HFFc6 (cell line): ENCODE measurements around the gene NDUFB10. TPM values are rescaled to one million over a fixed set of nuclear protein-coding genes. Genes with fewer than 3 reads are reported as not detected.
A peak's percentile ranks its signal among the peaks of the same experiment; 100 is the strongest.

Source experiments
- DNase-seq: peaks from one replicate; pipeline ENCODE4 v3.0.0-alpha.2; 2018
- H3K27ac Mint-ChIP-seq: 2 replicates; pipeline ENCODE4 v1.8.0; 2020; ENCODE audit warnings: mild to moderate bottlenecking, mixed read lengths
- H3K27me3 Mint-ChIP-seq: 2 replicates; pipeline ENCODE4 v1.8.0; 2021; ENCODE audit warnings: mild to moderate bottlenecking, moderate library complexity, mixed read lengths; ENCODE audit not compliant: insufficient read depth
- H3K36me3 Mint-ChIP-seq: 2 replicates; pipeline ENCODE4 v1.8.0; 2021; ENCODE audit warnings: low read depth, mixed read lengths
- H3K4me1 Mint-ChIP-seq: 2 replicates; pipeline ENCODE4 v1.8.0; 2020; ENCODE audit warnings: low read depth, mixed read lengths
- H3K4me3 Mint-ChIP-seq: 2 replicates; pipeline ENCODE4 v1.8.0; 2020; ENCODE audit warnings: mild to moderate bottlenecking, moderate library complexity, mixed read lengths
- H3K9me3 Mint-ChIP-seq: 2 replicates; pipeline ENCODE4 v1.8.0; 2020; ENCODE audit warnings: mild to moderate bottlenecking, mixed read lengths
- total RNA-seq, 6 experiments: library from RNA; stranded (reverse); fragmentation: NEBNext Ultra II Directional; extraction: Animal tissue kit (Norgen Biotek cat#: 25700); gene quantifications; 2 replicates in 1 of 6; 3 replicates in 5 of 6; pipeline ENCODE4 v1.2.3, GENCODE V29; 2021
- TF ChIP-seq, protein P1 (sequence below): fragments of 200-600 bp; sonication (generic); IDR thresholded peaks from 2 replicates; pipeline ENCODE4 v1.5.0; 2021; ENCODE audit warnings: antibody characterized with exemption, mild to moderate bottlenecking

NDUFB10 gene
- total RNA-seq, 6 experiments from 2014 or later = 146 to 190 (median 173) TPM

- H3K4me3 Mint-ChIP-seq = no peak overlapping the region
- DNase-seq = no peak
- peak overlapping the region; percentile 43; the same call in 1 of the 2 replicates for H3K27ac Mint-ChIP-seq
- peaks cover 14% of the 10 kb centered on the region; the same call in 1 of the 2 replicates for H3K4me1 Mint-ChIP-seq
- H3K9me3 Mint-ChIP-seq = no peaks in the 10 kb centered on the region
- TF ChIP-seq, protein P1, sequence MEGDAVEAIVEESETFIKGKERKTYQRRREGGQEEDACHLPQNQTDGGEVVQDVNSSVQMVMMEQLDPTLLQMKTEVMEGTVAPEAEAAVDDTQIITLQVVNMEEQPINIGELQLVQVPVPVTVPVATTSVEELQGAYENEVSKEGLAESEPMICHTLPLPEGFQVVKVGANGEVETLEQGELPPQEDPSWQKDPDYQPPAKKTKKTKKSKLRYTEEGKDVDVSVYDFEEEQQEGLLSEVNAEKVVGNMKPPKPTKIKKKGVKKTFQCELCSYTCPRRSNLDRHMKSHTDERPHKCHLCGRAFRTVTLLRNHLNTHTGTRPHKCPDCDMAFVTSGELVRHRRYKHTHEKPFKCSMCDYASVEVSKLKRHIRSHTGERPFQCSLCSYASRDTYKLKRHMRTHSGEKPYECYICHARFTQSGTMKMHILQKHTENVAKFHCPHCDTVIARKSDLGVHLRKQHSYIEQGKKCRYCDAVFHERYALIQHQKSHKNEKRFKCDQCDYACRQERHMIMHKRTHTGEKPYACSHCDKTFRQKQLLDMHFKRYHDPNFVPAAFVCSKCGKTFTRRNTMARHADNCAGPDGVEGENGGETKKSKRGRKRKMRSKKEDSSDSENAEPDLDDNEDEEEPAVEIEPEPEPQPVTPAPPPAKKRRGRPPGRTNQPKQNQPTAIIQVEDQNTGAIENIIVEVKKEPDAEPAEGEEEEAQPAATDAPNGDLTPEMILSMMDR = no peak
- H3K36me3 Mint-ChIP-seq = peaks cover 10% of the 10 kb centered on the region; the same call in 1 of the 2 replicates
- no peaks in the 10 kb centered on the region for H3K27me3 Mint-ChIP-seq
Measured at GRCh38 chr16:1998360-1998835, 39.1 kb downstream of the NDUFB10 start.

DNA sequence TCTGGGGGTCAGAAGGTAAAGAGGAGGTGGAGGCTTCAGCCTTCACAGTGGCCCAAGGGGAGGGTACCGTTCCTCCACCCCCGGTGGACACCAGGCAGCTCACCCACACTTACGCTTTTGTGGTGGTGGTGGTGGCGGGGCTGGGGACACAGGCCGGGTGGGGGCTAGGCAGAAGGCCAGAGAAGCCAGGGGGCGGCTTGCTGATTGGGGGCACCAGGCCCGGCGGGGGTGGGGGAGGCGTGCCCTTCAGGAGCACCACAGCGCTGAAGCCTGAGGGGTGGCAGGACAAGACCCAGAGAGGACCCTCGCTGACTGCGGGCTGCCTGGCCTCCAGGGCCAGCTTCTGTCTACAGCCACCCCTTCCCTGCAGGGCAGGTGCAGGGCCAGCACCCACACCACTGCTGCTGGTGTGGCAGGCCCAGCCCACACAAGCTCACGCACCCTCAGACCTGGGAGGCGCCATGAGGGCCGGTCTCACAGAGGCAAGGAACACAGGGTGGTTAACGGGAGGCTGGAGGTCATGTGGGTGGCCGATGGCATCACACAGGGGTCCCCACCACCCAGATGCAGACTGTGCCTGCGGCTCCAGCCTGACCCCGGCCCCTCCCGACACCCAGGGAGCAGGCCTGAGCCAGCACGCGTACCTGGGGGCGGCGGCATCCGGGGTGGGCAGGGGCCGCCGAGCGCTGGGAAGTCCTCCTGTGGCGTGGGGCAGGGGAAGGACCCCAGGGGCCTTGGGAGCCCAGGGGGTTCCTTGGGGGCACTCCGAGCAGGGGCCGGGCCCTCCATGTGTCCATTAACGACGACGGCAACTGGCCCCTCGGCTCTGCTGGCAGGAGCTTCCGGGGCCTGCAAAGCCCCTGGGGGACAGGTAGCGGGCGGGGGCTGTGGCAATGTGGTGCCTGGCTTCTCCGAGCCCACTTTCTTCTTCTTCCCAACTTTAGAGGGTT, 39.8 kb downstream of the NDUFB10 start:
- TF ChIP-seq, protein P1 = no peak
- H3K27me3 Mint-ChIP-seq = no peaks in the 10 kb centered on the region
- H3K27ac Mint-ChIP-seq = no peak overlapping the region
- no peak overlapping the region for H3K4me3 Mint-ChIP-seq
- no peak for DNase-seq
- H3K9me3 Mint-ChIP-seq = no peaks in the 10 kb centered on the region
- peaks cover 14% of the 10 kb centered on the region; the same call in 1 of the 2 replicates for H3K4me1 Mint-ChIP-seq
- peaks cover 10% of the 10 kb centered on the region; the same call in 1 of the 2 replicates for H3K36me3 Mint-ChIP-seq

DNA sequence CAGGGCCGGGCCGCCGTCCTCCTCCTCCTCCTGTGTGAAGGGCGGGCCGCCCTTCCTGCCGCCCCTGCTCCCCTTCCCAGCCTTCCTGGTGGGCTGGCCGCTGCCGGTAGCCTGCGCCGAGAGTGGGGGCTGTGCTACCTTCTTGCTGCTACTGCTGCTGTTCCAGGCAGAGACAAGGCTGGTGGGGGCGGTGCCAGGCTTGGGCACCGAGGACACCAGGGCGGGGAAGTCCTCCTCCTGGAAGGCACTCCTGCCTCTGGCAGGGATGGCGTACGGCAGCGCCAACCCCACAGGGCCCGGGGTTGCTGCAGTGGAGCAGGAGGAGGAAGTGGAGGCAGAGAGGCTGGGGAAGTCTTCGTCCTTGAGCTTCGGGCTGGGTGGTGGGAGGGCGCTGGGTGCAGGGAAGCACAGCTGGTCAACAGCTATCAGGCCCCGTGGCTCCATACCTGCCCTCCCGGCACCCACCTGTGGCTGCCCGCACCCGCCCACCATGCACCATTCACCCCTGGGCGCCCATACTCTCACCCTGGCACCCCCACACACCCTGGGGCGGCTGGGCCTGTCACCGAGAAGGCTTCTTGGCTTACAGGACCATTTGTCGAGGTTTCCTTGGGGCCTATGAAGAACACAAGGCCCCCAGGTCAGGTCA, 40.7 kb downstream of the NDUFB10 start:
- no peak overlapping the region for H3K27ac Mint-ChIP-seq
- DNase-seq = no peak
- H3K36me3 Mint-ChIP-seq = peaks cover 10% of the 10 kb centered on the region; the same call in 1 of the 2 replicates
- no peaks in the 10 kb centered on the region for H3K27me3 Mint-ChIP-seq
- no peak overlapping the region for H3K4me3 Mint-ChIP-seq
- TF ChIP-seq, protein P1 = no peak
- H3K9me3 Mint-ChIP-seq = no peaks in the 10 kb centered on the region
- H3K4me1 Mint-ChIP-seq = peaks cover 14% of the 10 kb centered on the region; the same call in 1 of the 2 replicates

DNA sequence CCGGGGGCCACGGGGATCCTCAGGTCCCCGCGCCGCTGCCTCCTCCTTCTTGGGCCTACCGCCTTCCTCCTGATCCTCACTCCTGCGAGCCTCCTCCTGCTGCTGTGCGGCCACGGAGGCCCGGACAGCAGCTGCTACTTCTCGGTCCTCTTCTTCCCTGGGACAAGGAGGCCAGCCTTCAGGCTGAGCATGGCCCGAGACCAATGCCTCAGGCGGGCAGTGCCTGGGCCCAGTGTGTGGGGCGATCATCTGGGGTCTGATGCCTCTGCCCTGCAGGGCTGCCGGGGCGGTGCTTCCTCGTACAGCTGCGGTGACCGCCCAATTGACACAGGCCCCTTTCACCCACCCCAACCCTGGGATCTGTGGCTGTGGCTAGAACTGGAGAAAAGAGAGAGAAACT, 41.7 kb downstream of the NDUFB10 start:
- no peak for DNase-seq
- Mint-ChIP-seq H3K36me3 (peaks cover 5% of the 10 kb centered on the region; the same call in 1 of the 2 replicates), H3K9me3 (no peaks in the 10 kb centered on the region), H3K27me3 (no peaks in the 10 kb centered on the region), H3K27ac (no peak overlapping the region), H3K4me1 (peaks cover 14% of the 10 kb centered on the region; the same call in 1 of the 2 replicates), H3K4me3 (no peak overlapping the region)
- TF ChIP-seq, protein P1 = no peak

- Mint-ChIP-seq H3K27ac (no peak overlapping the region), H3K27me3 (no peaks in the 10 kb centered on the region), H3K4me1 (peaks cover 14% of the 10 kb centered on the region; the same call in 1 of the 2 replicates), H3K36me3 (peaks cover 5% of the 10 kb centered on the region; the same call in 1 of the 2 replicates), H3K4me3 (no peak overlapping the region), H3K9me3 (no peaks in the 10 kb centered on the region)
- DNase-seq = no peak
- TF ChIP-seq, protein P1 = no peak
Measured at GRCh38 chr16:2001456-2002355, 42.4 kb downstream of the NDUFB10 start.
